ENCODE results near the gene PLEKHA1.

DNA sequence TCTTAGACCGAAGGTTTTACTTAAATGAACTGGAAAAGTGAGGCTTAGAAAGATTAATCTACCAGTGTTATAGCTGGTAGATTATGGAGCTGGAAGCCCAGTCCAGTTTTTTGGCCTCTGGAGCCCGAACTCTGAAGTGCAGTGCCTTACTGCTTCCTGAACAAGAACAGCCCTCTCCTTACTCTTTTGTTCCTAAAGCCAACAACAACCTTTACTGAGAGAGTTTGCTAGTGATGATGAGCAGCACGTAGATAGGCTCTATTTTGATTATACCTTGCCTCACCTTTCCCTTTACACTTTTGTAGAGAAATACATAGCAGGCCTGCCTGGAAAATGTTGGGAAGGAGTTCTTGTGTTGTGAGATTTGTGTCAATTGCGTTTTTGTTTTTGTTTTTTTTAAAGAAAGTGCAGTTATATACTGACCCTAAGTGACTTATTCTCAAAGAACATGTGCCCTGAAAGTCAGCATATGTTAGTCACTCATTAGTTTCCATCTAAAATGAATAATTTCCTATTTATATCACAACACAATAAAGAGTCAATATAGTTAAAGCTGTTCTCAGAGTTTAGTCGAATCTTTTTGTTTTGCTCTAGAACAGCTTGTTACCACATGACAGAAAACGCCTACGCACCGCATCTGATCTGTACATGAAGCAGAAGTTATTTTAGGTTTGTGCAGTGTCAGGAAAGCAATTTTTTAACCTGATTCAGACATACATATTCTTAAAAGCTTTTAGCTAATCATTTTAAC, 33.0 kb downstream of the PLEKHA1 start:
- TF ChIP-seq, protein P1, sequence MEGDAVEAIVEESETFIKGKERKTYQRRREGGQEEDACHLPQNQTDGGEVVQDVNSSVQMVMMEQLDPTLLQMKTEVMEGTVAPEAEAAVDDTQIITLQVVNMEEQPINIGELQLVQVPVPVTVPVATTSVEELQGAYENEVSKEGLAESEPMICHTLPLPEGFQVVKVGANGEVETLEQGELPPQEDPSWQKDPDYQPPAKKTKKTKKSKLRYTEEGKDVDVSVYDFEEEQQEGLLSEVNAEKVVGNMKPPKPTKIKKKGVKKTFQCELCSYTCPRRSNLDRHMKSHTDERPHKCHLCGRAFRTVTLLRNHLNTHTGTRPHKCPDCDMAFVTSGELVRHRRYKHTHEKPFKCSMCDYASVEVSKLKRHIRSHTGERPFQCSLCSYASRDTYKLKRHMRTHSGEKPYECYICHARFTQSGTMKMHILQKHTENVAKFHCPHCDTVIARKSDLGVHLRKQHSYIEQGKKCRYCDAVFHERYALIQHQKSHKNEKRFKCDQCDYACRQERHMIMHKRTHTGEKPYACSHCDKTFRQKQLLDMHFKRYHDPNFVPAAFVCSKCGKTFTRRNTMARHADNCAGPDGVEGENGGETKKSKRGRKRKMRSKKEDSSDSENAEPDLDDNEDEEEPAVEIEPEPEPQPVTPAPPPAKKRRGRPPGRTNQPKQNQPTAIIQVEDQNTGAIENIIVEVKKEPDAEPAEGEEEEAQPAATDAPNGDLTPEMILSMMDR (IDR thresholded peaks at IDR 0.05; ENCODE audit: insufficient read depth, low read length), result no peak
- TF ChIP-seq SPI1 (IDR thresholded peaks at IDR 0.05; ENCODE audit: borderline replicate concordance, low read depth) (no peak), POLR2AphosphoS5 (IDR thresholded peaks at IDR 0.05; ENCODE audit: low read depth) (no peak)

Data from HL-60 (cell line).